K562 (cell line): ENCODE measurements around the gene ADAM22. TPM values are rescaled to one million over a fixed set of nuclear protein-coding genes. Genes with fewer than 3 reads are reported as not detected.

Experiments
- ATF1 ChIP-seq, 2 experiments: fragments of 450-650 bp in 1 of 2; IDR thresholded peaks; 2 replicates each; pipeline ENCODE4 v1.6.1; 2016; ENCODE audit warnings: missing compliant biosample characterization in 1 of 2, missing genetic modification characterization in 1 of 2
- CREM ChIP-seq: IDR thresholded peaks from 2 replicates; pipeline ENCODE4 v1.6.1; 2014; ENCODE audit warnings: antibody characterized with exemption, low read depth
- E2F6 ChIP-seq, 2 experiments: IDR thresholded peaks; 2 replicates each; pipeline ENCODE4 v1.6.1; 2011; ENCODE audit warnings: borderline replicate concordance in 1 of 2, control low read depth in 1 of 2, low read depth in 1 of 2, low read length in 1 of 2, mild to moderate bottlenecking in 1 of 2, mixed read lengths in 1 of 2, moderate library complexity in 1 of 2; ENCODE audit not compliant: insufficient read depth in 1 of 2, insufficient read length in 1 of 2, poor library complexity in 1 of 2, severe bottlenecking in 1 of 2; ENCODE audit errors: extremely low read depth in 1 of 2
- EWSR1 ChIP-seq: fragments of 450-650 bp; IDR thresholded peaks from 2 replicates; pipeline ENCODE4 v1.6.1; 2018; ENCODE audit warnings: borderline replicate concordance, mild to moderate bottlenecking, low read depth, moderate library complexity; ENCODE audit not compliant: partially characterized antibody
- FOS ChIP-seq: IDR thresholded peaks from 3 replicates; pipeline ENCODE4 v1.6.1; 2011; ENCODE audit not compliant: insufficient read length; ENCODE audit errors: extremely low read depth
- GATAD2B ChIP-seq: fragments of 450-650 bp; IDR thresholded peaks from 2 replicates; pipeline ENCODE4 v1.6.1; 2017; ENCODE audit warnings: mild to moderate bottlenecking, borderline replicate concordance
- HCFC1 ChIP-seq: IDR thresholded peaks from 2 replicates; pipeline ENCODE4 v1.6.1; 2012; ENCODE audit warnings: low read depth, low read length, improper control_type of control experiment
- MAZ ChIP-seq, 2 experiments: fragments of 450-650 bp in 1 of 2; sonication (generic) in 1 of 2; formaldehyde crosslinking; IDR thresholded peaks in 1 of 2; conservative IDR thresholded peaks in 1 of 2; 2 replicates each; pipeline versions ENCODE4 v1.4.0 to v1.5.0; 2020; ENCODE audit warnings: mild to moderate bottlenecking in 1 of 2, missing genetic modification reagents in 1 of 2
- NRF1 ChIP-seq, 2 experiments: fragments of 450-650 bp; IDR thresholded peaks in 1 of 2; conservative IDR thresholded peaks in 1 of 2; 2 replicates each; pipeline ENCODE4 v1.6.1; 2014; ENCODE audit warnings: mild to moderate bottlenecking in 2 of 2
- PHF8 ChIP-seq: fragments of 200-600 bp; sonication (generic); IDR thresholded peaks from 2 replicates; pipeline ENCODE4 v1.6.1; 2012; ENCODE audit warnings: mixed run types, mild to moderate bottlenecking, inconsistent platforms, low read length, moderate library complexity, borderline replicate concordance
- POLR2G ChIP-seq: fragments of 200-400 bp; formaldehyde crosslinking; IDR thresholded peaks from 2 replicates; pipeline ENCODE4 v1.6.1; 2017; ENCODE audit warnings: low read depth, mild to moderate bottlenecking, antibody characterized with exemption, low read length, moderate library complexity
- RBBP5 ChIP-seq: fragments of 200-600 bp; sonication (generic); IDR thresholded peaks from 2 replicates; pipeline ENCODE4 v1.6.1; 2012; ENCODE audit warnings: borderline replicate concordance, mild to moderate bottlenecking, low read length, control low read depth, inconsistent platforms; ENCODE audit not compliant: insufficient read depth, poor library complexity, severe bottlenecking
- RBFOX2 ChIP-seq: fragments of 200-400 bp; formaldehyde crosslinking; IDR thresholded peaks from 2 replicates; pipeline ENCODE4 v1.6.1; 2017; ENCODE audit warnings: low read depth, mild to moderate bottlenecking, low read length, moderate library complexity
- TGIF2 ChIP-seq: sonication (generic); formaldehyde crosslinking; IDR thresholded peaks from 2 replicates; pipeline ENCODE4 v1.8.1; 2022; ENCODE audit warnings: mild to moderate bottlenecking, missing genetic modification reagents, moderate library complexity
- TRIM24 ChIP-seq, 2 experiments: fragments of 450-650 bp; IDR thresholded peaks; 2 replicates each; pipeline ENCODE4 v1.6.1; 2016
- ZBTB7A ChIP-seq: IDR thresholded peaks from 2 replicates; pipeline ENCODE4 v1.6.1; 2011; ENCODE audit warnings: low read depth, mild to moderate bottlenecking, low read length, moderate library complexity, borderline replicate concordance; ENCODE audit not compliant: control insufficient read depth
- ZNF76 ChIP-seq: fragments of 250-450 bp; sonication (Bioruptor Pico); IDR thresholded peaks from 2 replicates; pipeline ENCODE4 v1.4.0; 2020; ENCODE audit warnings: mild to moderate bottlenecking, moderate library complexity, borderline replicate concordance
- polyA plus RNA-seq, 8 experiments: library from polyadenylated mRNA; depleted of rRNA in 4 of 8; stranded (reverse) in 5 of 8; unstranded in 3 of 8; fragments of >200 nt; fragmentation: Nextera tagmentation in 2 of 8; fragmentation: Illumina TruSeq in 1 of 8; extraction: Ambion mirVana in 2 of 8; extraction: Trizol in 1 of 8; gene quantifications; 2 replicates each; pipeline versions ENCODE4 v1.2.1 to v1.2.3, GENCODE V29; 2011 to 2014; ENCODE audit warnings: inconsistent platforms in 1 of 8, missing spikeins in 1 of 8
- total RNA-seq, 7 experiments: library from RNA; depleted of rRNA in 6 of 7; stranded (reverse); fragments of >200 nt in 6 of 7; fragmentation: Illumina TruSeq in 2 of 7; extraction: Trizol in 2 of 7; gene quantifications; 2 replicates each; pipeline versions ENCODE4 v1.2.1 to v1.2.3, GENCODE V29; 2011 to 2021; ENCODE audit warnings: low replicate concordance in 1 of 7
- TF ChIP-seq, protein P1 (sequence below): fragments of 200-800 bp; sonication (Bioruptor generic); IDR thresholded peaks from 2 replicates; pipeline ENCODE4 v1.6.1; 2017; ENCODE audit warnings: missing genetic modification characterization, missing compliant biosample characterization
- TF ChIP-seq, protein P2 (sequence below): sonication (generic); formaldehyde crosslinking; IDR thresholded peaks from 2 replicates; pipeline ENCODE4 v1.8.0; 2022; ENCODE audit warnings: mild to moderate bottlenecking, missing genetic modification reagents, borderline replicate concordance

ADAM22 gene
- total and polyA plus RNA-seq, 9 of the 15 experiments (the other 6 are each of a cell fraction or from before 2014, with no cell fraction given), result 0.01 to 0.58 (median 0.18) TPM

DNA sequence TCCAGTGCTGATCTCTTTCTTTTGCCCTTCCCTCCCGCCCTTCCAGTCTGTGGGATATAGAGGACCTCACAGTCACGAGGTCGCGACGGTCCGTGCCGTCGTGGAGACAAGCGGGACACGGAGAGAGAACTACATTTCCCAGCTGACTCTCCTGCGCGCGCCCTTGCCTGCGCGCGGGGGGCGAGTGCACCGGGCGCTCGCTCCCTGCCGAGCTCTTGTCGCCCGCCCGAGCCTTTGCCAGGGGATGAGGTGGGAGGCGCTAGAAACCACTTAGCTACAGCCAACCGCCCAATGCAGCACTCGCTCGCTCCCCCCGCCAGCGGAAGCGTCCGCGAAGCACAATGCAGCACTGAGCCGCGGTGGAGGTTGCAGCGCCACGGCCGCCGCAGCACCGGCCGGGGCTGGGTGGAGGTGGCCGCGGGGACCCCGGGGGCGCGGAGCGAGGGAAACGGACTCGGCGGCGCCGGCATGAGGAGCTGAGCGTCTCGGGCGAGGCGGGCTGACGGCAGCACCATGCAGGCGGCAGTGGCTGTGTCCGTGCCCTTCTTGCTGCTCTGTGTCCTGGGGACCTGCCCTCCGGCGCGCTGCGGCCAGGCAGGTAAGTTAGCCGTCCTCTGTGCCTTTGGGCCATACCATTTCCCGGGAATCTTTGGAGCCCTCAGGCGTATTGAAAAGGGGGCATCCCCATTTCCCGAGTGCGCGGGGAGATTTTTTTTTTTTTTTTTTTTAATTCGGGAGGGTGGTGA is at the start of gene ADAM22 (continued):
- 0 out of 2 replicates have a peak, but pooled peaks have one; percentile 18 for TF ChIP-seq RBFOX2
- TF ChIP-seq, protein P1, sequence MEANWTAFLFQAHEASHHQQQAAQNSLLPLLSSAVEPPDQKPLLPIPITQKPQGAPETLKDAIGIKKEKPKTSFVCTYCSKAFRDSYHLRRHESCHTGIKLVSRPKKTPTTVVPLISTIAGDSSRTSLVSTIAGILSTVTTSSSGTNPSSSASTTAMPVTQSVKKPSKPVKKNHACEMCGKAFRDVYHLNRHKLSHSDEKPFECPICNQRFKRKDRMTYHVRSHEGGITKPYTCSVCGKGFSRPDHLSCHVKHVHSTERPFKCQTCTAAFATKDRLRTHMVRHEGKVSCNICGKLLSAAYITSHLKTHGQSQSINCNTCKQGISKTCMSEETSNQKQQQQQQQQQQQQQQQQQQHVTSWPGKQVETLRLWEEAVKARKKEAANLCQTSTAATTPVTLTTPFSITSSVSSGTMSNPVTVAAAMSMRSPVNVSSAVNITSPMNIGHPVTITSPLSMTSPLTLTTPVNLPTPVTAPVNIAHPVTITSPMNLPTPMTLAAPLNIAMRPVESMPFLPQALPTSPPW (CRISPR knock-in tag), result peak; percentile 71
- peak in 1 of 2 experiments; percentile 28 for TF ChIP-seq E2F6 (IDR thresholded peaks at IDR 0.05; ENCODE audit: borderline replicate concordance in 1 of 2, extremely low read depth in 1 of 2, insufficient read depth in 1 of 2, insufficient read length in 1 of 2, low read depth in 1 of 2, low read length in 1 of 2, poor library complexity in 1 of 2, severe bottlenecking in 1 of 2)
- no peak for TF ChIP-seq TRIM24 (IDR thresholded peaks at IDR 0.05)
- TF ChIP-seq ATF1 (CRISPR knock-in tag; IDR thresholded peaks at IDR 0.05), result no peak
- peak; percentile 58 for TF ChIP-seq ATF1 (tag; IDR thresholded peaks at IDR 0.05)
- TF ChIP-seq MAZ (CRISPR knock-in tag; conservative IDR thresholded peaks at IDR 0.05 in 1 of 2, IDR thresholded peaks at IDR 0.05 in 1 of 2), result peak; percentile 36 to 40; a peak in 1 of 4 replicates
- TF ChIP-seq, protein P2, sequence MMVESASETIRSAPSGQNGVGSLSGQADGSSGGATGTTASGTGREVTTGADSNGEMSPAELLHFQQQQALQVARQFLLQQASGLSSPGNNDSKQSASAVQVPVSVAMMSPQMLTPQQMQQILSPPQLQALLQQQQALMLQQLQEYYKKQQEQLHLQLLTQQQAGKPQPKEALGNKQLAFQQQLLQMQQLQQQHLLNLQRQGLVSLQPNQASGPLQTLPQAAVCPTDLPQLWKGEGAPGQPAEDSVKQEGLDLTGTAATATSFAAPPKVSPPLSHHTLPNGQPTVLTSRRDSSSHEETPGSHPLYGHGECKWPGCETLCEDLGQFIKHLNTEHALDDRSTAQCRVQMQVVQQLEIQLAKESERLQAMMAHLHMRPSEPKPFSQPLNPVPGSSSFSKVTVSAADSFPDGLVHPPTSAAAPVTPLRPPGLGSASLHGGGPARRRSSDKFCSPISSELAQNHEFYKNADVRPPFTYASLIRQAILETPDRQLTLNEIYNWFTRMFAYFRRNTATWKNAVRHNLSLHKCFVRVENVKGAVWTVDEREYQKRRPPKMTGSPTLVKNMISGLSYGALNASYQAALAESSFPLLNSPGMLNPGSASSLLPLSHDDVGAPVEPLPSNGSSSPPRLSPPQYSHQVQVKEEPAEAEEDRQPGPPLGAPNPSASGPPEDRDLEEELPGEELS, result no peak
- peak; percentile 31; the same call in 1 of the 2 replicates for TF ChIP-seq PHF8
- no peak for TF ChIP-seq FOS
- peak; percentile 43; the same call in 1 of the 2 replicates for TF ChIP-seq POLR2G
- peak; percentile 75 for TF ChIP-seq HCFC1
- TF ChIP-seq GATAD2B, result no peak
- TF ChIP-seq ZNF76 (CRISPR knock-in tag), result no peak
- peak; percentile 38 for TF ChIP-seq RBBP5
- peak; percentile 8; the same call in 1 of the 2 replicates for TF ChIP-seq CREM
- peak; percentile 25; the same call in 1 of the 2 replicates for TF ChIP-seq ZBTB7A
- no peak for TF ChIP-seq TGIF2 (CRISPR knock-in tag)
- no peak for TF ChIP-seq EWSR1
- TF ChIP-seq NRF1 (conservative IDR thresholded peaks at IDR 0.05 in 1 of 2, IDR thresholded peaks at IDR 0.05 in 1 of 2), result peak; percentile 64 to 75
- TF ChIP-seq, all 486 proteins: peak for 17
